K562 (cell line): ENCODE results near the gene ZDHHC8. TPM values are rescaled to one million over a fixed set of nuclear protein-coding genes. Genes with fewer than 3 reads are reported as not detected.

ENCODE experiments used
- CEBPB ChIP-seq: fragments of 450-650 bp; IDR thresholded peaks from 2 replicates; pipeline ENCODE4 v1.6.1; 2016; ENCODE audit warnings: missing genetic modification characterization, missing compliant biosample characterization
- HNRNPL ChIP-seq: fragments of 200-400 bp; formaldehyde crosslinking; IDR thresholded peaks from 2 replicates; pipeline ENCODE4 v1.6.1; 2017; ENCODE audit warnings: low read depth, mild to moderate bottlenecking, low read length
- JUNB ChIP-seq: fragments of 450-650 bp; formaldehyde crosslinking; conservative IDR thresholded peaks from 2 replicates; pipeline ENCODE4 v1.4.0; 2020; ENCODE audit warnings: mild to moderate bottlenecking
- NR4A1 ChIP-seq, 2 experiments: fragments of 250-450 bp in 1 of 2; fragments of 450-650 bp in 1 of 2; sonication (Bioruptor Pico) in 1 of 2; IDR thresholded peaks; 2 replicates each; pipeline versions ENCODE4 v1.4.0 to v1.6.1; 2016 to 2020; ENCODE audit warnings: mild to moderate bottlenecking in 2 of 2, missing compliant biosample characterization in 1 of 2, missing genetic modification characterization in 1 of 2, moderate library complexity in 1 of 2
- TBL1XR1 ChIP-seq, 2 experiments: IDR thresholded peaks; 2 replicates each; pipeline ENCODE4 v1.6.1; 2012; ENCODE audit warnings: improper control_type of control experiment in 2 of 2, low read length in 2 of 2, mild to moderate bottlenecking in 1 of 2
- ZBTB1 ChIP-seq: sonication (generic); formaldehyde crosslinking; IDR thresholded peaks from 2 replicates; pipeline ENCODE4 v1.8.1; 2023; ENCODE audit warnings: missing genetic modification reagents, low read depth, mild to moderate bottlenecking, borderline replicate concordance
- ZC3H8 ChIP-seq: fragments of 450-650 bp; IDR thresholded peaks from 2 replicates; pipeline ENCODE4 v1.6.1; 2017
- ZKSCAN1 ChIP-seq: fragments of 150-350 bp; IDR thresholded peaks from 2 replicates; pipeline ENCODE4 v1.6.1; 2016; ENCODE audit warnings: low read depth, low read length
- ZNF764 ChIP-seq: fragments of 250-450 bp; sonication (Bioruptor Pico); IDR thresholded peaks from 2 replicates; pipeline ENCODE4 v1.4.0; 2020; ENCODE audit warnings: low read depth, mild to moderate bottlenecking, moderate library complexity
- ZSCAN29 ChIP-seq: fragments of 450-650 bp; IDR thresholded peaks from 2 replicates; pipeline ENCODE4 v1.6.1; 2017
- polyA plus RNA-seq, 8 experiments: library from polyadenylated mRNA; depleted of rRNA in 4 of 8; stranded (reverse) in 5 of 8; unstranded in 3 of 8; fragments of >200 nt; fragmentation: Nextera tagmentation in 2 of 8; fragmentation: Illumina TruSeq in 1 of 8; extraction: Ambion mirVana in 2 of 8; extraction: Trizol in 1 of 8; gene quantifications; 2 replicates each; pipeline versions ENCODE4 v1.2.1 to v1.2.3, GENCODE V29; 2011 to 2014; ENCODE audit warnings: inconsistent platforms in 1 of 8, missing spikeins in 1 of 8
- total RNA-seq, 7 experiments: library from RNA; depleted of rRNA in 6 of 7; stranded (reverse); fragments of >200 nt in 6 of 7; fragmentation: Illumina TruSeq in 2 of 7; extraction: Trizol in 2 of 7; gene quantifications; 2 replicates each; pipeline versions ENCODE4 v1.2.1 to v1.2.3, GENCODE V29; 2011 to 2021; ENCODE audit warnings: low replicate concordance in 1 of 7
- TF ChIP-seq, protein P1 (sequence below): fragments of 450-650 bp; IDR thresholded peaks from 2 replicates; pipeline ENCODE4 v1.6.1; 2016; ENCODE audit warnings: antibody characterized with exemption
- TF ChIP-seq, protein P2 (sequence below): fragments of 450-650 bp; formaldehyde crosslinking; IDR thresholded peaks from 2 replicates; pipeline ENCODE4 v1.4.0; 2020; ENCODE audit warnings: mild to moderate bottlenecking, moderate library complexity
- TF ChIP-seq, protein P3 (sequence below), 3 experiments: IDR thresholded peaks in 2 of 3; conservative IDR thresholded peaks in 1 of 3; 2 replicates each; pipeline ENCODE4 v1.5.1; 2011 to 2012; ENCODE audit warnings: low read length in 3 of 3, mild to moderate bottlenecking in 3 of 3, control low read depth in 2 of 3, improper control_type of control experiment in 1 of 3, inconsistent platforms in 1 of 3, low read depth in 1 of 3, mixed read lengths in 1 of 3, moderate library complexity in 1 of 3; ENCODE audit not compliant: insufficient read depth in 2 of 3
- TF ChIP-seq, protein P4 (sequence below): fragments of 250-450 bp; sonication (Bioruptor Pico); IDR thresholded peaks from 2 replicates; pipeline ENCODE4 v1.4.0; 2020; ENCODE audit warnings: mild to moderate bottlenecking, moderate library complexity, borderline replicate concordance
- TF ChIP-seq, protein P5 (sequence below): fragments of 250-450 bp; sonication (Bioruptor Pico); IDR thresholded peaks from 2 replicates; pipeline ENCODE4 v1.5.0; 2021; ENCODE audit warnings: mild to moderate bottlenecking, moderate library complexity

The ZDHHC8 gene
- total and polyA plus RNA-seq, 9 of the 15 experiments (the other 6 are each of a cell fraction or from before 2014, with no cell fraction given), result 0.04 to 109 (median 16.4) TPM

DNA sequence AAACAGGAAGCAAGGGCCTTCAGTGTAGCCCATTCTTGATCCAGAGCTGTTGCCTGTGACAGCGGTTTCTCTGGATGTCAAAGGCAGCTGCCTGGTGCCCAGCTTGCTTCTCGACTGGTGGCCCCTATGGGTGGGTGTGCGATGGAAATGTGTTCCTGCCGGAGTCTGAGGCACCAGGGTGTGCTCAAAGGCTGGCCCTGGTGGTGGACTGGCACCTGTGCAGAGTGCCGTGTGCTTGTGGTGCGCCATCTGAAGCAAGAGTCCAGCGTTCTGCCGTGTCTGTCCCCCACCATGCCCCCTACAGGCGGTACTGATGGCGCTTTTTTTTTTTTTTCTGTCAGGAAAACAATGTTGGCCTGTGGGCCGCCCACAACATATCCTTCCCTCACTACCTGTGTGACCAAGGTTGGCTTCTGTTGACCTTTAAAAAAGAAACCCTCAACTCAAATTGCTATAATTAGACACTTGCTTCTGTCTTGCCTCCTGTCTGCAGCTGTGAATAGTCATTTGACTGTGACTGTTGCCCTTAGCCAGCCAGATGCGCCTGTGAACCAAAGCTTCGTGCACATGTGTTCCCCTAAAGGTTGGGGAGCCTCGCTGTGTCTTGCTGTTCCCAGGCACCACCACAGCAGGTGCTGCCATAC, 20.4 kb upstream of the ZDHHC8 start (continued):
- TF ChIP-seq JUNB (CRISPR knock-in tag), result no peak
- TF ChIP-seq, protein P1, sequence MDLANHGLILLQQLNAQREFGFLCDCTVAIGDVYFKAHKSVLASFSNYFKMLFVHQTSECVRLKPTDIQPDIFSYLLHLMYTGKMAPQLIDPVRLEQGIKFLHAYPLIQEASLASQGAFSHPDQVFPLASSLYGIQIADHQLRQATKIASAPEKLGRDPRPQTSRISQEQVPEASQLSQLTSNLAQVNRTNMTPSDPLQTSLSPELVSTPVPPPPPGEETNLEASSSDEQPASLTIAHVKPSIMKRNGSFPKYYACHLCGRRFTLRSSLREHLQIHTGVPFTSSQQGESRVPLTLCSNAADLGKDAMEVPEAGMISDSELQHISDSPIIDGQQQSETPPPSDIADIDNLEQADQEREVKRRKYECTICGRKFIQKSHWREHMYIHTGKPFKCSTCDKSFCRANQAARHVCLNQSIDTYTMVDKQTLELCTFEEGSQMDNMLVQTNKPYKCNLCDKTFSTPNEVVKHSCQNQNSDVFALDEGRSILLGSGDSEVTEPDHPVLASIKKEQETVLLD, result peak; percentile 71
- TF ChIP-seq HNRNPL, result peak; percentile 73; the same call in 1 of the 2 replicates
- no peak; the same call in 1 of the 2 replicates for TF ChIP-seq ZKSCAN1
- no peak for TF ChIP-seq ZBTB1
- TF ChIP-seq TBL1XR1 (IDR thresholded peaks at IDR 0.05; ENCODE audit: low read length in 2 of 2), result no peak
- TF ChIP-seq NR4A1 (CRISPR knock-in tag; IDR thresholded peaks at IDR 0.05), result peak; percentile 85; the same call in 1 of the 2 replicates
- peak; percentile 51; the same call in 1 of the 2 replicates for TF ChIP-seq NR4A1 (tag; IDR thresholded peaks at IDR 0.05)
- peak; percentile 60; the same call in 1 of the 2 replicates for TF ChIP-seq ZSCAN29
- peak; percentile 39; the same call in 1 of the 2 replicates for TF ChIP-seq ZNF764
- TF ChIP-seq, protein P2, sequence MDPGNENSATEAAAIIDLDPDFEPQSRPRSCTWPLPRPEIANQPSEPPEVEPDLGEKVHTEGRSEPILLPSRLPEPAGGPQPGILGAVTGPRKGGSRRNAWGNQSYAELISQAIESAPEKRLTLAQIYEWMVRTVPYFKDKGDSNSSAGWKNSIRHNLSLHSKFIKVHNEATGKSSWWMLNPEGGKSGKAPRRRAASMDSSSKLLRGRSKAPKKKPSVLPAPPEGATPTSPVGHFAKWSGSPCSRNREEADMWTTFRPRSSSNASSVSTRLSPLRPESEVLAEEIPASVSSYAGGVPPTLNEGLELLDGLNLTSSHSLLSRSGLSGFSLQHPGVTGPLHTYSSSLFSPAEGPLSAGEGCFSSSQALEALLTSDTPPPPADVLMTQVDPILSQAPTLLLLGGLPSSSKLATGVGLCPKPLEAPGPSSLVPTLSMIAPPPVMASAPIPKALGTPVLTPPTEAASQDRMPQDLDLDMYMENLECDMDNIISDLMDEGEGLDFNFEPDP (CRISPR knock-in tag), result 0 out of 2 replicates have a peak, but pooled peaks have one; percentile 23
- TF ChIP-seq, protein P3, sequence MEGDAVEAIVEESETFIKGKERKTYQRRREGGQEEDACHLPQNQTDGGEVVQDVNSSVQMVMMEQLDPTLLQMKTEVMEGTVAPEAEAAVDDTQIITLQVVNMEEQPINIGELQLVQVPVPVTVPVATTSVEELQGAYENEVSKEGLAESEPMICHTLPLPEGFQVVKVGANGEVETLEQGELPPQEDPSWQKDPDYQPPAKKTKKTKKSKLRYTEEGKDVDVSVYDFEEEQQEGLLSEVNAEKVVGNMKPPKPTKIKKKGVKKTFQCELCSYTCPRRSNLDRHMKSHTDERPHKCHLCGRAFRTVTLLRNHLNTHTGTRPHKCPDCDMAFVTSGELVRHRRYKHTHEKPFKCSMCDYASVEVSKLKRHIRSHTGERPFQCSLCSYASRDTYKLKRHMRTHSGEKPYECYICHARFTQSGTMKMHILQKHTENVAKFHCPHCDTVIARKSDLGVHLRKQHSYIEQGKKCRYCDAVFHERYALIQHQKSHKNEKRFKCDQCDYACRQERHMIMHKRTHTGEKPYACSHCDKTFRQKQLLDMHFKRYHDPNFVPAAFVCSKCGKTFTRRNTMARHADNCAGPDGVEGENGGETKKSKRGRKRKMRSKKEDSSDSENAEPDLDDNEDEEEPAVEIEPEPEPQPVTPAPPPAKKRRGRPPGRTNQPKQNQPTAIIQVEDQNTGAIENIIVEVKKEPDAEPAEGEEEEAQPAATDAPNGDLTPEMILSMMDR (IDR thresholded peaks at IDR 0.05 in 2 of 3, conservative IDR thresholded peaks at IDR 0.05 in 1 of 3; ENCODE audit: insufficient read depth in 2 of 3, low read depth in 1 of 3, low read length in 3 of 3), result peak; percentile 93 to 99 (median 94)
- peak; percentile 43; the same call in 1 of the 2 replicates for TF ChIP-seq CEBPB (tag)
- TF ChIP-seq ZC3H8, result 0 out of 2 replicates have a peak, but pooled peaks have one; percentile 27
- TF ChIP-seq, protein P4, sequence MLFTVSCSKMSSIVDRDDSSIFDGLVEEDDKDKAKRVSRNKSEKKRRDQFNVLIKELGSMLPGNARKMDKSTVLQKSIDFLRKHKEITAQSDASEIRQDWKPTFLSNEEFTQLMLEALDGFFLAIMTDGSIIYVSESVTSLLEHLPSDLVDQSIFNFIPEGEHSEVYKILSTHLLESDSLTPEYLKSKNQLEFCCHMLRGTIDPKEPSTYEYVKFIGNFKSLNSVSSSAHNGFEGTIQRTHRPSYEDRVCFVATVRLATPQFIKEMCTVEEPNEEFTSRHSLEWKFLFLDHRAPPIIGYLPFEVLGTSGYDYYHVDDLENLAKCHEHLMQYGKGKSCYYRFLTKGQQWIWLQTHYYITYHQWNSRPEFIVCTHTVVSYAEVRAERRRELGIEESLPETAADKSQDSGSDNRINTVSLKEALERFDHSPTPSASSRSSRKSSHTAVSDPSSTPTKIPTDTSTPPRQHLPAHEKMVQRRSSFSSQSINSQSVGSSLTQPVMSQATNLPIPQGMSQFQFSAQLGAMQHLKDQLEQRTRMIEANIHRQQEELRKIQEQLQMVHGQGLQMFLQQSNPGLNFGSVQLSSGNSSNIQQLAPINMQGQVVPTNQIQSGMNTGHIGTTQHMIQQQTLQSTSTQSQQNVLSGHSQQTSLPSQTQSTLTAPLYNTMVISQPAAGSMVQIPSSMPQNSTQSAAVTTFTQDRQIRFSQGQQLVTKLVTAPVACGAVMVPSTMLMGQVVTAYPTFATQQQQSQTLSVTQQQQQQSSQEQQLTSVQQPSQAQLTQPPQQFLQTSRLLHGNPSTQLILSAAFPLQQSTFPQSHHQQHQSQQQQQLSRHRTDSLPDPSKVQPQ (CRISPR knock-in tag), result no peak
- TF ChIP-seq, protein P5, sequence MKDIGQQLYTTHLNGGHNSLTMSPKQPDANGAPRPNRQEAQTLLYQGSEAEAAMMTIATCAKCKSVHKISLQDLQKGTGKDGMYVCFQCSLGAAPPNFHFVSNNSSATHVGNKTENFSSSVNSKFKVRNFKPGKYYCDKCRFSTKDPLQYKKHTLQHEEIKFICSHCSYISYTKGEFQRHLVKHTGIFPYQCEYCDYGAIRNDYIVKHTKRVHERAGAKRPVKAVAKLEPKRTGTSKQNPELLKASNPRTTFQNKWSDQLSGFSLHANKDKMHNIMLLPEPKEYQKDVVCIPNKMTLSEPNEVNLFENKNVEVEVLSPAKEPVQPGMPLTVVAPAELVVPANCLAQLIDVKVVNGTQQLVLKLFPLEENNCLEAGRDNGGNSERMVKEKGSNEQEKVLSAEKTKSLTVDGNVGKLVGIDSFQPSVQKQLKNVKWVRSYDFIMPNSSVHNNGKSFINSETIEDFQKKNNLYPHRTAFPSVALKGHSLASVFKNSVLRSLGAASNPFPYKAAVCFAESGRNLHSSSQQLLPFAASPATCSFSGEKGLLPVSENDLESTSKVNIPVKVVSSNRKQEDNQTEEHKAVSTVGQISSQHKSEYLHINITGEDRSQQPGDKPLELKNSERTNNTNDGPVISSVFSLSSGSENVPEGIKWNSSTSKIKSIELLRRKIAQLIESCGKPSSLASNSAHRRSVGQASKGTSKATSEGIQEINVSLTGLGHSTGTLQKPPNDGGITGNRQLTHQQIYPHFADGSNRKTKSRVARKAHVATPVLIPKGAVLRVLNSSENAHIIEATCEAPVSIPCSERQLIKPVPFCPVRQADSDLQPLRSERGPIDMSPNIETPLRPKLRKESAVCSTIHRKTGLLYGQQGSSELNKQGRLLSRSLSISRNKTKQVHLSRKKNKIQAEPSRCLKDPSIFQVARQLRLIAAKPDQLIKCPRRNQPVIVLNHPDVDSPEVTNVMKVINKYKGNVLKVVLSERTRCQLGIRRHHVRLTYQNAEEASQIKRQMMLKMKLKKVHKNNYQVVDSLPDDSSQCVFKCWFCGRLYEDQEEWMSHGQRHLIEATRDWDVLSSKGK (CRISPR knock-in tag), result no peak
